Activated CD4-positive, alpha-beta T cell treated with anti-CD3 and anti-CD28 coated beads, Interleukin-2, amount 10 ng/mL, durations not matched to agents 7 days and 5 days (primary cell): ENCODE results near the gene TACR2. TPM values are rescaled to one million over a fixed set of nuclear protein-coding genes. Genes with fewer than 3 reads are reported as not detected.
A peak's percentile ranks its signal among the peaks of the same experiment; 100 is the strongest.

ENCODE experiments used
- CTCF ChIA-PET: fragments of 350-600 bp; sonication (Branson Sonifier 250); formaldehyde crosslinking; loops from one replicate; lab custom pipeline; 2021; ENCODE audit warnings: antibody characterized with exemption; lab: Charles Lee
- POLR2A ChIA-PET: fragments of 350-600 bp; sonication (Branson Sonifier 250); formaldehyde crosslinking; loops from one replicate; lab custom pipeline; 2021; ENCODE audit warnings: antibody characterized with exemption; lab: Charles Lee
- DNase-seq: peaks from one replicate; pipeline ENCODE4 v3.0.0-alpha.2; 2020
- H3K27ac Mint-ChIP-seq: one replicate; pipeline ENCODE4 v1.8.0; 2021; ENCODE audit warnings: mild to moderate bottlenecking, moderate library complexity, mixed read lengths
- H3K27me3 Mint-ChIP-seq: one replicate; pipeline ENCODE4 v1.8.0; 2021; ENCODE audit warnings: mixed read lengths
- H3K36me3 Mint-ChIP-seq: one replicate; pipeline ENCODE4 v1.8.0; 2021; ENCODE audit warnings: low read depth, mixed read lengths
- H3K4me1 Mint-ChIP-seq: one replicate; pipeline ENCODE4 v1.8.0; 2021; ENCODE audit warnings: mixed read lengths
- H3K4me3 Mint-ChIP-seq: one replicate; pipeline ENCODE4 v1.8.0; 2021; ENCODE audit warnings: mild to moderate bottlenecking, moderate library complexity, mixed read lengths
- H3K9me3 Mint-ChIP-seq: one replicate; pipeline ENCODE4 v1.8.0; 2021; ENCODE audit warnings: mixed read lengths
- total RNA-seq, 2 experiments: library from RNA; stranded (reverse); gene quantifications; one replicate each; pipeline ENCODE4 v1.2.3, GENCODE V29; 2021

TACR2 gene
- total RNA-seq, 2 experiments from 2014 or later: not detected

GRCh38 chr10:69425511-69426298 is 9.0 kb upstream of the TACR2 start:
- H3K36me3 Mint-ChIP-seq: no peaks in the 10 kb centered on the region
- peaks cover 49% of the 10 kb centered on the region for H3K4me1 Mint-ChIP-seq
- H3K27me3 Mint-ChIP-seq: no peaks in the 10 kb centered on the region
- DNase-seq: peak; percentile 53
- H3K4me3 Mint-ChIP-seq: no peak overlapping the region
- H3K9me3 Mint-ChIP-seq: no peaks in the 10 kb centered on the region
- ChIA-PET CTCF (interaction anchor here (0.6 to 1.7 kb wide), 5 partner anchors 17 to 262 kb away, joined by 3 to 9 read pairs (median 3); no protein-coding TSS in a partner anchor), POLR2A (no interaction called here)
- H3K27ac Mint-ChIP-seq: peak overlapping the region; percentile 15

- CTCF ChIA-PET: interaction anchor here (0.6 to 1.7 kb wide), 3 partner anchors 17 to 183 kb away, joined by 3 to 9 read pairs (median 3); no protein-coding TSS in a partner anchor
- Mint-ChIP-seq H3K9me3 (no peaks in the 10 kb centered on the region), H3K4me3 (no peak overlapping the region), H3K27me3 (no peaks in the 10 kb centered on the region), H3K36me3 (no peaks in the 10 kb centered on the region), H3K27ac (peak overlapping the region; percentile 58), H3K4me1 (peaks cover 49% of the 10 kb centered on the region)
- POLR2A ChIA-PET: no interaction called here
- DNase-seq: no peak
Observed at GRCh38 chr10:69425041-69425440, 8.3 kb upstream of the TACR2 start.

GRCh38 chr10:69422676-69423075 is 6.0 kb upstream of the TACR2 start:
- Mint-ChIP-seq H3K27ac (no peak overlapping the region), H3K27me3 (no peaks in the 10 kb centered on the region), H3K9me3 (no peaks in the 10 kb centered on the region), H3K36me3 (no peaks in the 10 kb centered on the region), H3K4me3 (no peak overlapping the region), H3K4me1 (peaks cover 42% of the 10 kb centered on the region)
- no peak for DNase-seq
- POLR2A ChIA-PET: no interaction called here
- CTCF ChIA-PET: interaction anchor here (0.9 to 1.4 kb wide), 2 partner anchors 10 to 14 kb away, joined by 3 read pairs; no protein-coding TSS in a partner anchor

- no peaks in the 10 kb centered on the region for H3K36me3 Mint-ChIP-seq
- peaks cover 33% of the 10 kb centered on the region for H3K4me1 Mint-ChIP-seq
- no peak overlapping the region for H3K27ac Mint-ChIP-seq
- ChIA-PET CTCF (no interaction called here), POLR2A (no interaction called here)
- no peak for DNase-seq
- no peaks in the 10 kb centered on the region for H3K9me3 Mint-ChIP-seq
- no peak overlapping the region for H3K4me3 Mint-ChIP-seq
- H3K27me3 Mint-ChIP-seq: no peaks in the 10 kb centered on the region
Observed at GRCh38 chr10:69421611-69422308, 5.0 kb upstream of the TACR2 start.

- no peak overlapping the region for H3K4me3 Mint-ChIP-seq
- no peaks in the 10 kb centered on the region for H3K27me3 Mint-ChIP-seq
- H3K4me1 Mint-ChIP-seq: peaks cover 13% of the 10 kb centered on the region
- POLR2A ChIA-PET: no interaction called here
- H3K36me3 Mint-ChIP-seq: no peaks in the 10 kb centered on the region
- CTCF ChIA-PET: interaction anchor here (0.6 to 3.9 kb wide), 3 partner anchors 12 to 95 kb away, joined by 4 to 14 read pairs (median 5); no protein-coding TSS in a partner anchor
- H3K9me3 Mint-ChIP-seq: no peaks in the 10 kb centered on the region
- no peak for DNase-seq
- H3K27ac Mint-ChIP-seq: no peak overlapping the region
Observed at GRCh38 chr10:69419744-69420126, 3.0 kb upstream of the TACR2 start.

- Mint-ChIP-seq H3K27ac (no peak overlapping the region), H3K27me3 (no peaks in the 10 kb centered on the region), H3K4me3 (no peak overlapping the region), H3K4me1 (peaks cover 11% of the 10 kb centered on the region), H3K36me3 (no peaks in the 10 kb centered on the region), H3K9me3 (no peaks in the 10 kb centered on the region)
- ChIA-PET POLR2A (no interaction called here), CTCF (interaction anchor here (0.6 to 3.9 kb wide), 3 partner anchors 11 to 94 kb away, joined by 4 to 14 read pairs (median 5); no protein-coding TSS in a partner anchor)
- DNase-seq: no peak
Observed at GRCh38 chr10:69419096-69419743, 2.5 kb upstream of the TACR2 start.

- CTCF ChIA-PET: interaction anchor here (0.6 to 3.9 kb wide), 5 partner anchors 10 to 457 kb away, joined by 3 to 14 read pairs (median 4); no protein-coding TSS in a partner anchor
- POLR2A ChIA-PET: no interaction called here
- no peak for DNase-seq
- no peaks in the 10 kb centered on the region for H3K36me3 Mint-ChIP-seq
- H3K4me3 Mint-ChIP-seq: no peak overlapping the region
- no peak overlapping the region for H3K27ac Mint-ChIP-seq
- no peaks in the 10 kb centered on the region for H3K9me3 Mint-ChIP-seq
- H3K27me3 Mint-ChIP-seq: no peaks in the 10 kb centered on the region
- peaks cover 4% of the 10 kb centered on the region for H3K4me1 Mint-ChIP-seq
Observed at GRCh38 chr10:69418052-69418752, 1.5 kb upstream of the TACR2 start.

- POLR2A ChIA-PET: no interaction called here
- H3K27me3 Mint-ChIP-seq: no peaks in the 10 kb centered on the region
Observed at GRCh38 chr10:69417542-69417941, 824 bp upstream of the TACR2 start.

GRCh38 chr10:69415951-69416350 is 767 bp downstream of the TACR2 start:
- H3K4me3 Mint-ChIP-seq: no peak overlapping the region
- H3K27me3 Mint-ChIP-seq: no peaks in the 10 kb centered on the region
- no peak overlapping the region for H3K27ac Mint-ChIP-seq
- H3K4me1 Mint-ChIP-seq: peaks cover 2% of the 10 kb centered on the region
- no peaks in the 10 kb centered on the region for H3K9me3 Mint-ChIP-seq
- DNase-seq: no peak
- POLR2A ChIA-PET: no interaction called here
- CTCF ChIA-PET: interaction anchor here (0.7 kb wide), 1 partner anchor 246 kb away, joined by 5 read pairs; no protein-coding TSS in a partner anchor
- H3K36me3 Mint-ChIP-seq: no peaks in the 10 kb centered on the region

More at GRCh38 chr10:69417542-69417941, 824 bp upstream of the TACR2 start:
- CTCF ChIA-PET: interaction anchor here (0.6 to 3.9 kb wide), 6 partner anchors 10 to 457 kb away, joined by 3 to 14 read pairs (median 4); partner anchors contain the start of gene TSPAN15
- Mint-ChIP-seq H3K36me3 (no peaks in the 10 kb centered on the region), H3K27ac (no peak overlapping the region), H3K4me3 (no peak overlapping the region), H3K4me1 (peaks cover 5% of the 10 kb centered on the region), H3K9me3 (no peaks in the 10 kb centered on the region)
- no peak for DNase-seq

GRCh38 chr10:69415049-69415448 is 1.7 kb downstream of the TACR2 start:
- peaks cover 6% of the 10 kb centered on the region for H3K4me1 Mint-ChIP-seq
- no peak overlapping the region for H3K27ac Mint-ChIP-seq
- H3K36me3 Mint-ChIP-seq: no peaks in the 10 kb centered on the region
- POLR2A ChIA-PET: no interaction called here
- no peaks in the 10 kb centered on the region for H3K9me3 Mint-ChIP-seq
- CTCF ChIA-PET: interaction anchor here (1.4 kb wide), 2 partner anchors 9 kb away, joined by 3 to 4 read pairs; no protein-coding TSS in a partner anchor
- no peaks in the 10 kb centered on the region for H3K27me3 Mint-ChIP-seq
- no peak for DNase-seq
- H3K4me3 Mint-ChIP-seq: no peak overlapping the region

- Mint-ChIP-seq H3K27me3 (no peaks in the 10 kb centered on the region), H3K36me3 (no peaks in the 10 kb centered on the region), H3K27ac (no peak overlapping the region), H3K9me3 (no peaks in the 10 kb centered on the region), H3K4me3 (no peak overlapping the region), H3K4me1 (peaks cover 10% of the 10 kb centered on the region)
- no peak for DNase-seq
- ChIA-PET CTCF (interaction anchor here (1.4 kb wide), 2 partner anchors 9 to 10 kb away, joined by 3 to 4 read pairs; no protein-coding TSS in a partner anchor), POLR2A (no interaction called here)
Observed at GRCh38 chr10:69414036-69415018, 2.4 kb downstream of the TACR2 start.
